Endothelial cell of umbilical vein (primary cell): Measurements from ENCODE around the gene ATXN1. TPM values are rescaled to one million over a fixed set of nuclear protein-coding genes. Genes with fewer than 3 reads are reported as not detected.

Experiments used
- BruUV-seq: library from RNA; stranded (reverse); fragments of 400-500 nt; replicated peaks from 2 replicates; lab custom pipeline; 2021; lab: Mats Ljungman, UMichigan
- CTCF ChIA-PET: fragments of 300-600, 350-600 bp; sonication (Branson Sonifier 250); formaldehyde crosslinking; loops from one replicate; lab custom pipeline; 2021; ENCODE audit warnings: antibody characterized with exemption, inconsistent platforms; lab: Charles Lee
- POLR2A ChIA-PET: fragments of 300-600, 350-600 bp; sonication (Branson Sonifier 250); formaldehyde crosslinking; loops from one replicate; lab custom pipeline; 2021; ENCODE audit warnings: antibody characterized with exemption, inconsistent platforms; lab: Charles Lee
- DNase-seq: peaks from one replicate; pipeline ENCODE4 v3.0.0-alpha.2; 2011; ENCODE audit warnings: low read depth, low spot score
- FAIRE-seq: peaks from 2 replicates; lab custom pipeline; 2011; peaks lifted over from hg19 to GRCh38; lab: Jason Lieb, UNC
- H2AFZ ChIP-seq: 2 replicates; pipeline ENCODE4 v1.6.0; 2012; ENCODE audit warnings: low read depth, low read length, control low read depth, inconsistent platforms
- H3K27ac ChIP-seq: 2 replicates; pipeline ENCODE4 v1.5.1; 2011; ENCODE audit warnings: low read depth, mild to moderate bottlenecking, control low read depth, low read length, moderate library complexity; ENCODE audit not compliant: insufficient read depth
- H3K27me3 ChIP-seq, 2 experiments: 2 replicates each; pipeline versions ENCODE4 v1.6.0 to v1.6.1; 2011; ENCODE audit warnings: low read length in 2 of 2, mixed read lengths in 1 of 2; ENCODE audit not compliant: control insufficient read depth in 2 of 2, insufficient read depth in 2 of 2
- H3K36me3 ChIP-seq, 2 experiments: 2 replicates in 1 of 2; 3 replicates in 1 of 2; pipeline ENCODE4 v1.5.1; 2011; ENCODE audit warnings: low read length in 2 of 2, mild to moderate bottlenecking in 1 of 2, moderate library complexity in 1 of 2; ENCODE audit not compliant: control insufficient read depth in 2 of 2, insufficient read depth in 2 of 2; ENCODE audit errors: extremely low read depth in 1 of 2
- H3K4me1 ChIP-seq: 3 replicates; pipeline ENCODE4 v1.5.1; 2011; ENCODE audit warnings: mild to moderate bottlenecking, low read length; ENCODE audit not compliant: control insufficient read depth, insufficient read depth; ENCODE audit errors: extremely low read depth
- H3K4me2 ChIP-seq: 2 replicates; pipeline ENCODE4 v1.6.1; 2011; ENCODE audit warnings: low read length, control low read depth, mixed read lengths; ENCODE audit not compliant: insufficient read depth
- H3K4me3 ChIP-seq, 3 experiments: fragments of 200-600 bp in 1 of 3; sonication (generic), shearing (Covaris generic) in 1 of 3; replicated peaks in 1 of 3; 2 replicates each; pipeline ENCODE4 v1.5.1; 2011 to 2016; ENCODE audit warnings: control low read depth in 3 of 3, low read length in 3 of 3, mild to moderate bottlenecking in 2 of 3, inconsistent platforms in 1 of 3, low read depth in 1 of 3, moderate library complexity in 1 of 3; ENCODE audit not compliant: insufficient read depth in 1 of 3
- H3K79me2 ChIP-seq: 2 replicates; pipeline ENCODE4 v1.6.0; 2012; ENCODE audit warnings: low read length, inconsistent platforms; ENCODE audit not compliant: control insufficient read depth, insufficient read depth
- H3K9ac ChIP-seq: replicated peaks from 2 replicates; pipeline ENCODE3; 2011; ENCODE audit warnings: low read length, control low read depth; ENCODE audit not compliant: insufficient read depth; ENCODE audit errors: extremely low read depth
- H3K9me1 ChIP-seq: replicated peaks from 3 replicates; pipeline ENCODE4 v1.6.0; 2011; ENCODE audit warnings: mild to moderate bottlenecking, low read length; ENCODE audit not compliant: control insufficient read depth, insufficient read depth; ENCODE audit errors: extremely low read depth
- H3K9me3 ChIP-seq: replicated peaks from 2 replicates; pipeline ENCODE4 v1.5.1; 2012; ENCODE audit warnings: low read length, inconsistent platforms; ENCODE audit not compliant: control insufficient read depth, insufficient read depth
- H4K20me1 ChIP-seq: replicated peaks from 2 replicates; pipeline ENCODE3; 2011; ENCODE audit warnings: mild to moderate bottlenecking, low read length; ENCODE audit not compliant: control insufficient read depth, insufficient read depth; ENCODE audit errors: extremely low read depth
- CTCF ChIP-seq, 2 donors: IDR thresholded peaks; 1 replicate in 1 of 2; 2 replicates in 1 of 2; pipeline ENCODE4 v1.5.1; 2011; ENCODE audit warnings: low read length in 2 of 2, mild to moderate bottlenecking in 2 of 2, moderate library complexity in 2 of 2, control low read depth in 1 of 2, inconsistent platforms in 1 of 2, low read depth in 1 of 2; ENCODE audit not compliant: insufficient read depth in 1 of 2; ENCODE audit errors: extremely low read depth in 1 of 2
- EZH2 ChIP-seq: IDR thresholded peaks from 2 replicates; pipeline ENCODE4 v1.6.1; 2012; ENCODE audit warnings: borderline replicate concordance, low read depth, mild to moderate bottlenecking, moderate library complexity, low read length, inconsistent platforms; ENCODE audit not compliant: severe bottlenecking
- FOS ChIP-seq: IDR thresholded peaks from 2 replicates; pipeline ENCODE4 v1.6.1; 2011; ENCODE audit warnings: mild to moderate bottlenecking, low read length, moderate library complexity, borderline replicate concordance; ENCODE audit not compliant: insufficient read depth
- GATA2 ChIP-seq: IDR thresholded peaks from 2 replicates; pipeline ENCODE4 v1.7.0; 2011; ENCODE audit warnings: low read depth, mild to moderate bottlenecking, moderate library complexity, mixed read lengths, low read length; ENCODE audit not compliant: insufficient read length, insufficient read depth
- JUN ChIP-seq: IDR thresholded peaks from 2 replicates; pipeline ENCODE4 v1.6.1; 2011; ENCODE audit warnings: borderline replicate concordance, low read depth; ENCODE audit not compliant: insufficient read length, insufficient read depth
- MAX ChIP-seq: IDR thresholded peaks from 2 replicates; pipeline ENCODE4 v1.6.1; 2011; ENCODE audit not compliant: insufficient read depth, insufficient read length
- MYC ChIP-seq: IDR thresholded peaks from one replicate; pipeline ENCODE4 v1.6.1; 2011; ENCODE audit warnings: mild to moderate bottlenecking, low read depth, low read length
- POLR2A ChIP-seq: IDR thresholded peaks from 2 replicates; pipeline ENCODE4 v1.6.1; 2012; ENCODE audit warnings: low read depth, mild to moderate bottlenecking, control low read depth, low read length
- POLR2AphosphoS5 ChIP-seq: IDR thresholded peaks from 2 replicates; pipeline ENCODE4 v1.6.1; 2012; ENCODE audit warnings: low read depth, mild to moderate bottlenecking, control low read depth, low read length, moderate library complexity; ENCODE audit not compliant: insufficient read depth
- dilution Hi-C: fragments of 300-500 bp; cut with MboI; formaldehyde crosslinking; loops from one replicate; pipeline ENCODE4 v1.15.0; 2019; ENCODE audit warnings: low sequenced_read_pairs; ENCODE audit not compliant: extremely low pct_ligation_motif_present
- intact Hi-C: fragments of 100-400 bp; cut with micrococcal nuclease; formaldehyde crosslinking; loops from one replicate; pipeline ENCODE4 v1.10.0; 2022
- polyA plus RNA-seq, 4 experiments: library from polyadenylated mRNA; depleted of rRNA in 3 of 4; stranded (reverse) in 3 of 4; unstranded in 1 of 4; fragments of >200 nt; gene quantifications; 2 replicates each; pipeline versions ENCODE4 v1.2.1 to v1.2.3, GENCODE V29; 2011 to 2012; ENCODE audit warnings: missing spikeins in 1 of 4
- total RNA-seq: library from RNA; stranded (reverse); gene quantifications from 2 replicates; pipeline ENCODE4 v1.2.3, GENCODE V29; 2021

ATXN1 gene
- total and polyA plus RNA-seq, 2 donors (not counting 3 experiments of a cell fraction or from before 2014, with no cell fraction given): 16.4 to 33.0 TPM

- no TSS peak for BruUV-seq
- dilution Hi-C loops: no loop called here
- TF ChIP-seq CTCF (IDR thresholded peaks at IDR 0.05; ENCODE audit: extremely low read depth in 1 of 2, insufficient read depth in 1 of 2, low read depth in 1 of 2, low read length in 2 of 2): no peak
- no peak for TF ChIP-seq MAX
- no peak for TF ChIP-seq MYC
- no peak for TF ChIP-seq EZH2
- TF ChIP-seq JUN: no peak
- no peak for TF ChIP-seq GATA2
- no peak for TF ChIP-seq POLR2AphosphoS5
- no peak for TF ChIP-seq FOS
- TF ChIP-seq POLR2A: no peak
- ChIA-PET POLR2A (no interaction called here), CTCF (no interaction called here)
- Histone ChIP-seq H3K4me1 (no peaks in the 10 kb centered on the region), H3K27ac (no peak overlapping the region), H3K9ac (no peak overlapping the region), H3K9me3 (no peaks in the 10 kb centered on the region), H3K4me3 (no peak overlapping the region), H2AFZ (no peak overlapping the region), H3K36me3 (peaks cover 0 to 6% of the 10 kb centered on the region in 2 experiments), H4K20me1 (no peaks in the 10 kb centered on the region), H3K79me2 (no peaks in the 10 kb centered on the region), H3K27me3 (no peaks in the 10 kb centered on the region), H3K4me2 (no peak overlapping the region), H3K9me1 (no peaks in the 10 kb centered on the region)
- FAIRE-seq (no peak), DNase-seq (no peak)
- intact Hi-C loops: no loop called here
Observed at GRCh38 chr6:16585805-16586204, 175.5 kb downstream of the ATXN1 start.
